Smooth muscle cell (in vitro differentiated cells): Measurements from ENCODE around the gene OR13C5. TPM values are rescaled to one million over a fixed set of nuclear protein-coding genes. Genes with fewer than 3 reads are reported as not detected.

Source experiments
- DNase-seq: peaks from one replicate; lab custom pipeline; 2025; ENCODE audit not compliant: unreplicated experiment; lab: John Stamatoyannopoulos, UW
- H2AFZ ChIP-seq: fragments of 200-600 bp; sonication (generic); 2 replicates; pipeline ENCODE4 v1.6.0; 2016; ENCODE audit warnings: antibody characterized with exemption, low read depth, mild to moderate bottlenecking
- H3F3A ChIP-seq: fragments of 200-600 bp; sonication (generic); 2 replicates; pipeline ENCODE4 v1.6.0; 2017; ENCODE audit warnings: antibody characterized with exemption, low read depth
- H3K27ac ChIP-seq: fragments of 200-600 bp; sonication (generic); 2 replicates; pipeline ENCODE4 v1.5.1; 2016; ENCODE audit warnings: low read depth, mild to moderate bottlenecking
- H3K27me3 ChIP-seq: fragments of 200-600 bp; sonication (generic); 2 replicates; pipeline ENCODE4 v1.6.1; 2016; ENCODE audit warnings: low read depth, mild to moderate bottlenecking
- H3K36me3 ChIP-seq: fragments of 200-600 bp; sonication (generic); 2 replicates; pipeline ENCODE4 v1.5.1; 2016; ENCODE audit warnings: low read depth
- H3K4me1 ChIP-seq: fragments of 200-600 bp; sonication (generic); 2 replicates; pipeline ENCODE4 v1.5.1; 2016; ENCODE audit warnings: low read depth
- H3K4me2 ChIP-seq: fragments of 200-600 bp; sonication (generic); 2 replicates; pipeline ENCODE4 v1.6.0; 2016; ENCODE audit warnings: mild to moderate bottlenecking
- H3K4me3 ChIP-seq: fragments of 200-600 bp; sonication (generic); 2 replicates; pipeline ENCODE4 v1.5.1; 2016; ENCODE audit warnings: mild to moderate bottlenecking
- H3K79me2 ChIP-seq: fragments of 200-600 bp; sonication (generic); 2 replicates; pipeline ENCODE4 v1.6.0; 2016; ENCODE audit warnings: low read depth, mild to moderate bottlenecking
- H3K9ac ChIP-seq: fragments of 200-600 bp; sonication (generic); 2 replicates; pipeline ENCODE4 v1.6.0; 2016; ENCODE audit warnings: low read depth
- H3K9me3 ChIP-seq: fragments of 200-600 bp; sonication (generic); replicated peaks from 2 replicates; pipeline ENCODE4 v1.5.1; 2016; ENCODE audit warnings: low read depth
- H4K20me1 ChIP-seq: fragments of 200-600 bp; sonication (generic); 2 replicates; pipeline ENCODE4 v1.6.0; 2016; ENCODE audit warnings: low read depth
- WGBS: methylation state at CpG from one replicate; pipeline ENCODE4 v1.1.7; 2016; ENCODE audit warnings: low lambda C conversion rate; 5-methylcytosine and 5-hydroxymethylcytosine counted together
- polyA plus RNA-seq: library from polyadenylated mRNA; unstranded; fragments of >200 nt; fragmentation: Nextera tagmentation; extraction: Ambion mirVana; gene quantifications from 2 replicates; pipeline ENCODE4 v1.2.1, GENCODE V29; 2016
- total RNA-seq: library from RNA; depleted of rRNA; stranded (reverse); fragments of >200 nt; gene quantifications from 2 replicates; pipeline ENCODE4 v1.2.3, GENCODE V29; 2014
- TF ChIP-seq, protein P1 (sequence below): fragments of 200-600 bp; sonication (generic); IDR thresholded peaks from 2 replicates; pipeline ENCODE4 v1.5.1; 2017; ENCODE audit warnings: borderline replicate concordance, mild to moderate bottlenecking, antibody characterized with exemption; ENCODE audit not compliant: insufficient read depth, poor library complexity, severe bottlenecking

OR13C5 gene
- total and polyA plus RNA-seq, 2 experiments from 2014 or later: not detected

DNA sequence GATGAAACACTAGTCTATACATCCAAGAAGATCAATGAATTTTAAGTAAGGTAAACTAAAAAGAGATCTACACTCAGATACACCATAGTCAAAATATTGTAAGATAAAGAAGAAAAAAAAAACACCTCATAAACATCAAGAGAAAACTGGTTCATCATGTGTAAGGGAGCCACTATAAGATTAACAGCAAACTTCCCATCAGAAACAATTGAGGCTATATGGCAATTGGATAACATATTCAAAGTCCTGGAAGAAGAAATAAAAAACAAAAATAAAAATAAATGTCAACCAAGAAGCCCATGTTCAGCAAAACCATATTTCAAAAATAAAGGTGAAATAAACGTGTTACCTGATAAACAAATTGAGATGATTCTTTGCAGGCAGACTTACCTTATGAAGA lies 26.6 kb downstream of the OR13C5 start:
- H3K4me1 ChIP-seq: no peaks in the 10 kb centered on the region
- H2AFZ ChIP-seq: no peak overlapping the region
- H3K36me3 ChIP-seq: no peaks in the 10 kb centered on the region
- H3K4me3 ChIP-seq: no peak overlapping the region
- no peak overlapping the region for H3K27ac ChIP-seq
- no peaks in the 10 kb centered on the region for H3K9me3 ChIP-seq
- no peak for DNase-seq
- H3K79me2 ChIP-seq: no peaks in the 10 kb centered on the region
- H3K27me3 ChIP-seq: no peaks in the 10 kb centered on the region
- H3F3A ChIP-seq: no peaks in the 10 kb centered on the region
- no peak overlapping the region for H3K9ac ChIP-seq
- no peaks in the 10 kb centered on the region for H4K20me1 ChIP-seq
- H3K4me2 ChIP-seq: no peak overlapping the region
- 70% methylated on average over 1 of the region's 1 CpG for WGBS
- TF ChIP-seq, protein P1, sequence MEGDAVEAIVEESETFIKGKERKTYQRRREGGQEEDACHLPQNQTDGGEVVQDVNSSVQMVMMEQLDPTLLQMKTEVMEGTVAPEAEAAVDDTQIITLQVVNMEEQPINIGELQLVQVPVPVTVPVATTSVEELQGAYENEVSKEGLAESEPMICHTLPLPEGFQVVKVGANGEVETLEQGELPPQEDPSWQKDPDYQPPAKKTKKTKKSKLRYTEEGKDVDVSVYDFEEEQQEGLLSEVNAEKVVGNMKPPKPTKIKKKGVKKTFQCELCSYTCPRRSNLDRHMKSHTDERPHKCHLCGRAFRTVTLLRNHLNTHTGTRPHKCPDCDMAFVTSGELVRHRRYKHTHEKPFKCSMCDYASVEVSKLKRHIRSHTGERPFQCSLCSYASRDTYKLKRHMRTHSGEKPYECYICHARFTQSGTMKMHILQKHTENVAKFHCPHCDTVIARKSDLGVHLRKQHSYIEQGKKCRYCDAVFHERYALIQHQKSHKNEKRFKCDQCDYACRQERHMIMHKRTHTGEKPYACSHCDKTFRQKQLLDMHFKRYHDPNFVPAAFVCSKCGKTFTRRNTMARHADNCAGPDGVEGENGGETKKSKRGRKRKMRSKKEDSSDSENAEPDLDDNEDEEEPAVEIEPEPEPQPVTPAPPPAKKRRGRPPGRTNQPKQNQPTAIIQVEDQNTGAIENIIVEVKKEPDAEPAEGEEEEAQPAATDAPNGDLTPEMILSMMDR: no peak

DNA sequence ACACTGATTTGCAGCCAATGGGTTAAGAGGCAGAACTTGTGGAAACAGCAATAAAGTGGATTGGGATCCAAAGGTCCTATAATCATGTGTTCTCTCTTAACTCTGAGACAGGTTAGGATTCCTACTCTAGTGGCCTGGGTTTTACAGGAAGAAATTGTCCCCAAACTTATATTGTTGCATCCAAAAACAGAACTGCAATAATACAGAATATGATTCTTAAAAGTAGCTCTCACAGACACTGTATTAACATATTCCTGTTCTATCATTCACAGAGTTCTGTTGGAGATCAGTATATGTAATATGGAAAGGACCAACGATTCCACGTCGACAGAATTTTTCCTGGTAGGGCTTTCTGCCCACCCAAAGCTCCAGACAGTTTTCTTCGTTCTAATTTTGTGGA lies 30.3 kb downstream of the OR13C5 start, which contains the start of gene OR13C8:
Gene OR13C8, plus strand, starts transcription at position 301 of the 400 bp plus-strand sequence. Its CDS starts 0 bp downstream, at position 301.
- Histone ChIP-seq H2AFZ (no peak within 1 kb of the TSS), H3K4me2 (no peak within 1 kb of the TSS), H3K9me3 (no peaks in the 10 kb centered on the region), H3K79me2 (no peaks in the 10 kb centered on the region), H3K36me3 (no peaks in the 10 kb centered on the region), H3K27ac (no peak within 1 kb of the TSS), H3K27me3 (no peaks in the 10 kb centered on the region), H3K9ac (no peak within 1 kb of the TSS), H4K20me1 (no peaks in the 10 kb centered on the region), H3F3A (no peaks in the 10 kb centered on the region), H3K4me1 (peaks cover 4% of the 10 kb centered on the region), H3K4me3 (no peak within 1 kb of the TSS)
- WGBS: 88% methylated on average over 4 of the region's 4 CpGs
- TF ChIP-seq, protein P1: no peak
- no peak for DNase-seq

DNA sequence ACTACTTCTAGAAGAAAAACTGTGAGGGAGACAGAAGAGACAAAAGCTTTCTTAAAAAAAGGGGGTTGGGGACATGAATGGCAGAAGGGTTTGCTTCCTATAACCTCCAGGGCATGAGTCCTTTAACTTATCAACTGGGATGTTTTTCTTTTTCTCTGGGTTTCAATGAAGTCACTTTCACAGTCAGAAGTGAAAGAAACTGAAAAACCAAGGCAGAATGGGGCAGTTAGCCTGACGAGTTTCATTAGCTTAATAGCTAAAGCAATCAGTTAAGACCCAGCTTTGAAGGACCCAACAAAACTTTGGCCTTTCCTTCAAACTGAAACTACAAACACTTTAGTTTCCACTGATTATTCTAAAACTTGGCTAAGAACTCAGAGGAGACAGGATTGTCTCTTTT lies 34.9 kb downstream of the OR13C5 start:
- TF ChIP-seq, protein P1: no peak
- Histone ChIP-seq H3K79me2 (no peaks in the 10 kb centered on the region), H3K36me3 (no peaks in the 10 kb centered on the region), H3K27ac (no peak overlapping the region), H3K9ac (no peak overlapping the region), H3K27me3 (no peaks in the 10 kb centered on the region), H2AFZ (no peak overlapping the region), H3K4me3 (no peak overlapping the region), H3F3A (no peaks in the 10 kb centered on the region), H3K9me3 (no peaks in the 10 kb centered on the region), H3K4me2 (no peak overlapping the region), H4K20me1 (no peaks in the 10 kb centered on the region), H3K4me1 (peaks cover 4% of the 10 kb centered on the region)
- 38% methylated on average over 1 of the region's 1 CpG for WGBS
- no peak for DNase-seq

DNA sequence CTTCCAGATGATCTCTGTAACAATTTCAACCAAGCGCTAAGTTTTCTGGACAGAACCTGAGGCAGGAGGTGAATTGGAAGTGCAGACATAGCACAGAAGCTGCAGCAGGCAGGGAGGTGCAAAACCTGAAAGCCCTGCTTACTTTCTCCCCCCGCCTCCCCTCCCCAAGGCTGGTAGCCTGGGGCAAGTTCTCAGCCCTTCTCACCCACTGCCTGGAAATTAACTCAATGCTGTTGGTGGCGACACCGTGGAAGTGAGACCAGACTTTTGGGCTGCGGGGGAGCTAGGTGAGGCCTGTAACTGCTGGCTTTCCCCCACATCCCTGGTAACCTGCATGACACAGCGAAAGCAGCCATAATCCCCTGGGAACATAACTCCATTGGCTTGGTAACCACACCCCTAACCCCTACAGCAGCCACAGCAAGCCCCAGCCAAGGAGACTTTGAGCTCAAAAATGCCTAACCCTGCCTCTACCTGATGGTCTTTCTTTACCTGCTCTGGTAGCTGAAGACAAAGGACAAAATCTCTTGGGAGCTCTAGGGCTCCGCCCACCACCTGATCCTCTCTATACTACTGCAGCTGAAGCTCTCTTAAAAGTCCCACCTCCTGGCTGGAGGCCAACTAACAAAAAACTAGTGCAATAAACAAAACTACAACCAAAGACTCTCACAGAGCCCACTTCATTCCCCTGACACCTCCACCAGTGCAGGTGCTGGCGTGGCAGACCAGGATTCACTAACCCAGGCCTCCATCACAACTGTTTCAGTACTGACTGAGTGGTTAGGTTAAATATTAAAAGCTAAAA lies 42.2 kb downstream of the OR13C5 start:
- Histone ChIP-seq H3F3A (no peaks in the 10 kb centered on the region), H3K36me3 (no peaks in the 10 kb centered on the region), H3K27me3 (no peaks in the 10 kb centered on the region), H4K20me1 (no peaks in the 10 kb centered on the region), H3K9ac (no peak overlapping the region), H3K27ac (no peak overlapping the region), H2AFZ (no peak overlapping the region), H3K4me3 (no peak overlapping the region), H3K4me2 (no peak overlapping the region), H3K4me1 (no peaks in the 10 kb centered on the region), H3K79me2 (no peaks in the 10 kb centered on the region), H3K9me3 (no peaks in the 10 kb centered on the region)
- WGBS: 80% methylated on average over 8 of the region's 8 CpGs
- TF ChIP-seq, protein P1: no peak
- DNase-seq: no peak
